Measurements from ENCODE around the gene KLF15. TPM values are rescaled to one million over a fixed set of nuclear protein-coding genes. Genes with fewer than 3 reads are reported as not detected.

The KLF15 gene
- total and polyA plus RNA-seq, 9 of the 15 experiments (the other 6 are each of a cell fraction or from before 2014, with no cell fraction given): 0.08 to 4.8 (median 1.2) TPM

DNA sequence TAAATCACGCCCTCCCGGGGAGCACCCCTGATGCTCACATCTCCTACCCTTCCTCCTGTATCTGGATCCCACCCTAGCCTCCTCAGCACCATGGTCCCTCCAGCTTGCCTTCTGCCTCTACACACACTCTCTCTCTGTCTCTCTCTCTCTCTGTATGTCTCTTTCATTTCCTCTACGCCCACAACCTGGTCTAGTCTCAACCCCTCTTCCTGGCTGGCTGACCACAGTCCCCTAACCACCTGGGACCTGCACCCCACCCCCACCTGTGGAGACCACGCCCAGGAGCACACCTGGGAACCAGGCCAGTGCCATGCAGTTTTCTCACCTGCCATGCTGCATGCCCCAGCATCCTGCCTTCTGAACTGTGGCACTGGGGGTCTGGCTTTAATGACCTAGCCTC, 33.5 kb upstream of the KLF15 start (continued):
- TF ChIP-seq POU5F1 (IDR thresholded peaks at IDR 0.05; ENCODE audit: borderline replicate concordance, low read depth, low read length, partially characterized antibody): no peak

DNA sequence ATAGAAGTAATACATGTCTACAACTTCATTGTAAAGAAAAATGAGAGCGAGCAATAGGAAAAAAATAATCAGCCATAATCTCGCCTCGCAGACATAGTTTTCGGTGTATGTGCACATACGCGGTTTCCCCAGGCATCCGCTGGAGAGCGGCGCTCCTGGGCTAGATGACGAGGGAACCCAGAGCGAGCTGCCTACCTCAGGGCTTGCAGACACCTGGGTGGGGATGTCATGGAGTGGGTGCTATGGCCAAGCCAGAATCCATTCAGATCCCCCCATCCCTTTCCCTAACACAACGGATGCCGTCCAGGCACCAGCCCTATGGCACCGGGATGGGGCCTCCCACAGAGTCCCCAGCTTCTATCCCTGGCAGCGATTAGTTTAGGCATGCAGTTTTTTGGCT, 33.0 kb upstream of the KLF15 start:
- FAIRE-seq (no peak), ATAC-seq (no peak)
- CTCF ChIA-PET (ENCODE audit: low intra/inter-chr PET ratio): interaction anchor here (0.7 to 2.1 kb wide), 4 partner anchors 131 to 257 kb away, joined by 3 to 30 read pairs (median 4); no protein-coding TSS in a partner anchor
- TF ChIP-seq, protein P1, sequence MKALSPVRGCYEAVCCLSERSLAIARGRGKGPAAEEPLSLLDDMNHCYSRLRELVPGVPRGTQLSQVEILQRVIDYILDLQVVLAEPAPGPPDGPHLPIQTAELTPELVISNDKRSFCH (CRISPR knock-in tag; IDR thresholded peaks at IDR 0.05): no peak
- TF ChIP-seq, protein P1 (tag; IDR thresholded peaks at IDR 0.05): no peak
- TF ChIP-seq ZNF175 (CRISPR knock-in tag; IDR thresholded peaks at IDR 0.05; ENCODE audit: low read depth): no peak
- TF ChIP-seq, protein P2, sequence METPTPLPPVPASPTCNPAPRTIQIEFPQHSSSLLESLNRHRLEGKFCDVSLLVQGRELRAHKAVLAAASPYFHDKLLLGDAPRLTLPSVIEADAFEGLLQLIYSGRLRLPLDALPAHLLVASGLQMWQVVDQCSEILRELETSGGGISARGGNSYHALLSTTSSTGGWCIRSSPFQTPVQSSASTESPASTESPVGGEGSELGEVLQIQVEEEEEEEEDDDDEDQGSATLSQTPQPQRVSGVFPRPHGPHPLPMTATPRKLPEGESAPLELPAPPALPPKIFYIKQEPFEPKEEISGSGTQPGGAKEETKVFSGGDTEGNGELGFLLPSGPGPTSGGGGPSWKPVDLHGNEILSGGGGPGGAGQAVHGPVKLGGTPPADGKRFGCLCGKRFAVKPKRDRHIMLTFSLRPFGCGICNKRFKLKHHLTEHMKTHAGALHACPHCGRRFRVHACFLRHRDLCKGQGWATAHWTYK (CRISPR knock-in tag; IDR thresholded peaks at IDR 0.05): no peak
- no peak for TF ChIP-seq ARID2 (IDR thresholded peaks at IDR 0.05)
- no peak for TF ChIP-seq TFAM (CRISPR knock-in tag; conservative IDR thresholded peaks at IDR 0.05)
- TF ChIP-seq ZNF347 (CRISPR knock-in tag; IDR thresholded peaks at IDR 0.05; ENCODE audit: low read depth): no peak
- TF ChIP-seq EP300 (IDR thresholded peaks at IDR 0.05; ENCODE audit: low read length): no peak
- TF ChIP-seq, protein P3, sequence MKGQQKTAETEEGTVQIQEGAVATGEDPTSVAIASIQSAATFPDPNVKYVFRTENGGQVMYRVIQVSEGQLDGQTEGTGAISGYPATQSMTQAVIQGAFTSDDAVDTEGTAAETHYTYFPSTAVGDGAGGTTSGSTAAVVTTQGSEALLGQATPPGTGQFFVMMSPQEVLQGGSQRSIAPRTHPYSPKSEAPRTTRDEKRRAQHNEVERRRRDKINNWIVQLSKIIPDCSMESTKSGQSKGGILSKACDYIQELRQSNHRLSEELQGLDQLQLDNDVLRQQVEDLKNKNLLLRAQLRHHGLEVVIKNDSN (CRISPR knock-in tag; IDR thresholded peaks at IDR 0.05): no peak
- TF ChIP-seq SPI1 (IDR thresholded peaks at IDR 0.05; ENCODE audit: borderline replicate concordance, low read depth, low read length): no peak
- TF ChIP-seq, protein P4, sequence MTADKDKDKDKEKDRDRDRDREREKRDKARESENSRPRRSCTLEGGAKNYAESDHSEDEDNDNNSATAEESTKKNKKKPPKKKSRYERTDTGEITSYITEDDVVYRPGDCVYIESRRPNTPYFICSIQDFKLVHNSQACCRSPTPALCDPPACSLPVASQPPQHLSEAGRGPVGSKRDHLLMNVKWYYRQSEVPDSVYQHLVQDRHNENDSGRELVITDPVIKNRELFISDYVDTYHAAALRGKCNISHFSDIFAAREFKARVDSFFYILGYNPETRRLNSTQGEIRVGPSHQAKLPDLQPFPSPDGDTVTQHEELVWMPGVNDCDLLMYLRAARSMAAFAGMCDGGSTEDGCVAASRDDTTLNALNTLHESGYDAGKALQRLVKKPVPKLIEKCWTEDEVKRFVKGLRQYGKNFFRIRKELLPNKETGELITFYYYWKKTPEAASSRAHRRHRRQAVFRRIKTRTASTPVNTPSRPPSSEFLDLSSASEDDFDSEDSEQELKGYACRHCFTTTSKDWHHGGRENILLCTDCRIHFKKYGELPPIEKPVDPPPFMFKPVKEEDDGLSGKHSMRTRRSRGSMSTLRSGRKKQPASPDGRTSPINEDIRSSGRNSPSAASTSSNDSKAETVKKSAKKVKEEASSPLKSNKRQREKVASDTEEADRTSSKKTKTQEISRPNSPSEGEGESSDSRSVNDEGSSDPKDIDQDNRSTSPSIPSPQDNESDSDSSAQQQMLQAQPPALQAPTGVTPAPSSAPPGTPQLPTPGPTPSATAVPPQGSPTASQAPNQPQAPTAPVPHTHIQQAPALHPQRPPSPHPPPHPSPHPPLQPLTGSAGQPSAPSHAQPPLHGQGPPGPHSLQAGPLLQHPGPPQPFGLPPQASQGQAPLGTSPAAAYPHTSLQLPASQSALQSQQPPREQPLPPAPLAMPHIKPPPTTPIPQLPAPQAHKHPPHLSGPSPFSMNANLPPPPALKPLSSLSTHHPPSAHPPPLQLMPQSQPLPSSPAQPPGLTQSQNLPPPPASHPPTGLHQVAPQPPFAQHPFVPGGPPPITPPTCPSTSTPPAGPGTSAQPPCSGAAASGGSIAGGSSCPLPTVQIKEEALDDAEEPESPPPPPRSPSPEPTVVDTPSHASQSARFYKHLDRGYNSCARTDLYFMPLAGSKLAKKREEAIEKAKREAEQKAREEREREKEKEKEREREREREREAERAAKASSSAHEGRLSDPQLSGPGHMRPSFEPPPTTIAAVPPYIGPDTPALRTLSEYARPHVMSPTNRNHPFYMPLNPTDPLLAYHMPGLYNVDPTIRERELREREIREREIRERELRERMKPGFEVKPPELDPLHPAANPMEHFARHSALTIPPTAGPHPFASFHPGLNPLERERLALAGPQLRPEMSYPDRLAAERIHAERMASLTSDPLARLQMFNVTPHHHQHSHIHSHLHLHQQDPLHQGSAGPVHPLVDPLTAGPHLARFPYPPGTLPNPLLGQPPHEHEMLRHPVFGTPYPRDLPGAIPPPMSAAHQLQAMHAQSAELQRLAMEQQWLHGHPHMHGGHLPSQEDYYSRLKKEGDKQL (CRISPR knock-in tag; IDR thresholded peaks at IDR 0.05; ENCODE audit: borderline replicate concordance): no peak

More for the DNA sequence above, 33.0 kb upstream of the KLF15 start:
- in situ Hi-C loops (cut with MboI): loop anchor here (5.0 to 25.0 kb wide), 2 partner anchors 138 to 253 kb away; no protein-coding TSS in a partner anchor
- Histone ChIP-seq H3K4me1 (replicated peaks in 1 of 2; ENCODE audit: control insufficient read depth in 2 of 2, insufficient read depth in 2 of 2, low read length in 2 of 2) (peaks cover 0 to 13% of the 10 kb centered on the region in 2 experiments; a peak in 3 of 5 replicates), H3K9ac (ENCODE audit: insufficient read depth in 1 of 2, low read depth in 2 of 2, low read length in 2 of 2) (no peak overlapping the region), H3K4me2 (ENCODE audit: insufficient read depth, low read length) (no peak overlapping the region; the same call in 1 of the 2 replicates), H2AFZ (ENCODE audit: low read depth, low read length) (no peak overlapping the region), H3K36me3 (ENCODE audit: control insufficient read depth, insufficient read depth, low read length) (no peaks in the 10 kb centered on the region), H3K9me3 (replicated peaks; ENCODE audit: control insufficient read depth, insufficient read depth, low read depth, low read length) (no peaks in the 10 kb centered on the region), H3K4me3 (no peak overlapping the region), H3K27ac (ENCODE audit: extremely low read depth, low read depth, low read length) (no peak overlapping the region), H3K27me3 (ENCODE audit: control insufficient read depth in 2 of 2, insufficient read depth in 2 of 2, low read length in 2 of 2) (peaks cover 5 to 50% of the 10 kb centered on the region in 2 experiments; a peak in 4 of 5 replicates), H3K9me1 (ENCODE audit: control insufficient read depth, insufficient read depth, low read length) (no peaks in the 10 kb centered on the region), H4K20me1 (replicated peaks; ENCODE audit: control insufficient read depth, insufficient read depth, low read length) (0 out of 2 replicates have a peak, but pooled peaks cover 3% of the 10 kb centered on the region), H3K79me2 (ENCODE audit: control insufficient read depth, insufficient read depth, low read length) (no peaks in the 10 kb centered on the region)
- POLR2A ChIA-PET: no interaction called here
- no TSS peak for BruUV-seq (replicated peaks)
- DNase-seq (ENCODE audit: extremely low read depth in 1 of 4, low spot score in 3 of 4): no peak
- WGBS (ENCODE audit: insufficient coverage, low coverage, missing lambda C conversion rate): 5% methylated on average over 8 of the region's 15 CpGs
- intact Hi-C loops (cut with micrococcal nuclease): no loop called here
